Subcutaneous adipose tissue (tissue), 4 donors: Measurements from ENCODE around the gene TGFBR1. TPM values are rescaled to one million over a fixed set of nuclear protein-coding genes. Genes with fewer than 3 reads are reported as not detected.

Experiments
- CTCF ChIP-seq: fragments of 450-650 bp; IDR thresholded peaks from one replicate; pipeline ENCODE4 v1.5.1; 2016; ENCODE audit warnings: low read depth, mild to moderate bottlenecking, control low read depth, antibody characterized with exemption, moderate library complexity
- total RNA-seq, 4 donors: library from RNA; depleted of rRNA; stranded (reverse); fragments of >200 nt; gene quantifications; one replicate each; pipeline ENCODE4 v1.1.0, GENCODE V29; 2016

TGFBR1 gene
- total RNA-seq, 4 donors from 2014 or later, result 32.0 to 50.7 (median 36.7) TPM

- TF ChIP-seq CTCF, result no peak
Measured at GRCh38 chr9:99150451-99151171, 45.7 kb downstream of the TGFBR1 start.

GRCh38 chr9:99154356-99154755, 49.4 kb downstream of the TGFBR1 start:
- no peak for TF ChIP-seq CTCF

GRCh38 chr9:99155736-99156135, 50.8 kb downstream of the TGFBR1 start:
- TF ChIP-seq CTCF, result no peak

GRCh38 chr9:99158629-99159028, 53.7 kb downstream of the TGFBR1 start:
- TF ChIP-seq CTCF, result no peak

GRCh38 chr9:99160173-99160572, 55.3 kb downstream of the TGFBR1 start:
- no peak for TF ChIP-seq CTCF

GRCh38 chr9:99162759-99163364, 57.9 kb downstream of the TGFBR1 start:
- TF ChIP-seq CTCF, result no peak

- no peak for TF ChIP-seq CTCF
Measured at GRCh38 chr9:99166149-99166548, 61.2 kb downstream of the TGFBR1 start.
